HT-29 (cell line): ENCODE measurements around the gene MVB12A. TPM values are rescaled to one million over a fixed set of nuclear protein-coding genes. Genes with fewer than 3 reads are reported as not detected.
A peak's percentile ranks its signal among the peaks of the same experiment; 100 is the strongest.

Source experiments
- DNase-seq: peaks from one replicate; pipeline ENCODE4 v3.0.0-alpha.2; 2015; ENCODE audit warnings: low spot score
- total RNA-seq: library from RNA; depleted of rRNA; stranded (reverse); fragments of >200 nt; shearing (Covaris generic); gene quantifications from 2 replicates; pipeline ENCODE4 v1.2.3, GENCODE V29; 2014

MVB12A gene
- total RNA-seq, 1 experiment from 2014 or later: 77.0 TPM

- DNase-seq: no peak
Measured at GRCh38 chr19:17441241-17442021, 21.6 kb downstream of the MVB12A start.

GRCh38 chr19:17445526-17446165 lies 25.8 kb downstream of the MVB12A start:
- no peak for DNase-seq

- DNase-seq: no peak
Measured at GRCh38 chr19:17447704-17448130, 27.9 kb downstream of the MVB12A start.

- DNase-seq: no peak
Measured at GRCh38 chr19:17448131-17448967, 28.5 kb downstream of the MVB12A start, which contains the start of gene TMEM221. Gene TMEM221 (minus strand): TSS chr19:17448668. CDS start chr19:17448462, 206 bp downstream.

- DNase-seq: peak; percentile 28
Measured at GRCh38 chr19:17450264-17451075, 30.6 kb downstream of the MVB12A start.

GRCh38 chr19:17451820-17452219 lies 32.0 kb downstream of the MVB12A start:
- DNase-seq: no peak

- no peak for DNase-seq
Measured at GRCh38 chr19:17454576-17455071, 34.8 kb downstream of the MVB12A start.

- DNase-seq: no peak
Measured at GRCh38 chr19:17455308-17456123, 35.7 kb downstream of the MVB12A start.

- no peak for DNase-seq
Measured at GRCh38 chr19:17456127-17456526, 36.3 kb downstream of the MVB12A start.

GRCh38 chr19:17457616-17458015 lies 37.8 kb downstream of the MVB12A start:
- no peak for DNase-seq

- no peak for DNase-seq
Measured at GRCh38 chr19:17458970-17459369, 39.1 kb downstream of the MVB12A start.

- DNase-seq: no peak
Measured at GRCh38 chr19:17460372-17461230, 40.8 kb downstream of the MVB12A start, which contains the start of gene NXNL1. Gene NXNL1 (minus strand): TSS chr19:17460926. CDS start chr19:17460869, 57 bp downstream.

- no peak for DNase-seq
Measured at GRCh38 chr19:17466487-17466850, 46.6 kb downstream of the MVB12A start.

- no peak for DNase-seq
Measured at GRCh38 chr19:17467471-17468301, 47.8 kb downstream of the MVB12A start.

GRCh38 chr19:17468302-17469091 lies 48.6 kb downstream of the MVB12A start:
- DNase-seq: no peak

- DNase-seq: no peak
Measured at GRCh38 chr19:17469092-17469480, 49.2 kb downstream of the MVB12A start.

- no peak for DNase-seq
Measured at GRCh38 chr19:17469481-17470067, 49.7 kb downstream of the MVB12A start.
